ENCODE results near the gene RBM20. TPM values are rescaled to one million over a fixed set of nuclear protein-coding genes. Genes with fewer than 3 reads are reported as not detected.

The RBM20 gene
- total and polyA plus RNA-seq, 10 of the 15 experiments (the other 5 are each of a cell fraction or from before 2014, with no cell fraction given) = 0.04 to 0.26 (median 0.15) TPM

DNA sequence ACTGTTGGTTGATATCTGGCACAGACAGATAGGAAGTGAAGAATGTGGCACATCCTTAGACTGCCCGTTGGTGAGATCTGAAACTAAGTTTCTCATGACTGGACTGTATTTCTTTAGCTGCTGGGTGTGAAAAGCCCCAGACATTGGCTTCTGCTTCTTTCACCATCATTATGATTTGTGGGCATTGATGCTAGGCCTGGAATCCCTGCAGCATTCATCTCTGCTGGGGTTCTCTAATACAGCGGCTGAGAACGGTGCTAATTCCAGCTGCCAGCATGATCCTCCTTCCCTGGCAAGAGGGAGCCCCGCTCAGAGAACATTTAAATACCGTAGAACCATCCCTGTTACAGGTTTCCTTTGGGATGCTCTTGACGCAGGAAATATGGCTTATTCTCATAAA is 26.2 kb downstream of the RBM20 start (continued):
- TF ChIP-seq SUZ12 (IDR thresholded peaks at IDR 0.05; ENCODE audit: unreplicated experiment) (no peak), CHD1 (IDR thresholded peaks at IDR 0.05; ENCODE audit: low read depth, low read length) (no peak), ZNF274 (IDR thresholded peaks at IDR 0.05; ENCODE audit: insufficient read depth, insufficient read length) (no peak), SIN3A (IDR thresholded peaks at IDR 0.05; ENCODE audit: low read depth, low read length) (no peak)
- TF ChIP-seq, protein P1, sequence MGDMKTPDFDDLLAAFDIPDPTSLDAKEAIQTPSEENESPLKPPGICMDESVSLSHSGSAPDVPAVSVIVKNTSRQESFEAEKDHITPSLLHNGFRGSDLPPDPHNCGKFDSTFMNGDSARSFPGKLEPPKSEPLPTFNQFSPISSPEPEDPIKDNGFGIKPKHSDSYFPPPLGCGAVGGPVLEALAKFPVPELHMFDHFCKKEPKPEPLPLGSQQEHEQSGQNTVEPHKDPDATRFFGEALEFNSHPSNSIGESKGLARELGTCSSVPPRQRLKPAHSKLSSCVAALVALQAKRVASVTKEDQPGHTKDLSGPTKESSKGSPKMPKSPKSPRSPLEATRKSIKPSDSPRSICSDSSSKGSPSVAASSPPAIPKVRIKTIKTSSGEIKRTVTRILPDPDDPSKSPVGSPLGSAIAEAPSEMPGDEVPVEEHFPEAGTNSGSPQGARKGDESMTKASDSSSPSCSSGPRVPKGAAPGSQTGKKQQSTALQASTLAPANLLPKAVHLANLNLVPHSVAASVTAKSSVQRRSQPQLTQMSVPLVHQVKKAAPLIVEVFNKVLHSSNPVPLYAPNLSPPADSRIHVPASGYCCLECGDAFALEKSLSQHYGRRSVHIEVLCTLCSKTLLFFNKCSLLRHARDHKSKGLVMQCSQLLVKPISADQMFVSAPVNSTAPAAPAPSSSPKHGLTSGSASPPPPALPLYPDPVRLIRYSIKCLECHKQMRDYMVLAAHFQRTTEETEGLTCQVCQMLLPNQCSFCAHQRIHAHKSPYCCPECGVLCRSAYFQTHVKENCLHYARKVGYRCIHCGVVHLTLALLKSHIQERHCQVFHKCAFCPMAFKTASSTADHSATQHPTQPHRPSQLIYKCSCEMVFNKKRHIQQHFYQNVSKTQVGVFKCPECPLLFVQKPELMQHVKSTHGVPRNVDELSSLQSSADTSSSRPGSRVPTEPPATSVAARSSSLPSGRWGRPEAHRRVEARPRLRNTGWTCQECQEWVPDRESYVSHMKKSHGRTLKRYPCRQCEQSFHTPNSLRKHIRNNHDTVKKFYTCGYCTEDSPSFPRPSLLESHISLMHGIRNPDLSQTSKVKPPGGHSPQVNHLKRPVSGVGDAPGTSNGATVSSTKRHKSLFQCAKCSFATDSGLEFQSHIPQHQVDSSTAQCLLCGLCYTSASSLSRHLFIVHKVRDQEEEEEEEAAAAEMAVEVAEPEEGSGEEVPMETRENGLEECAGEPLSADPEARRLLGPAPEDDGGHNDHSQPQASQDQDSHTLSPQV (IDR thresholded peaks at IDR 0.05) = no peak
- TF ChIP-seq, protein P2, sequence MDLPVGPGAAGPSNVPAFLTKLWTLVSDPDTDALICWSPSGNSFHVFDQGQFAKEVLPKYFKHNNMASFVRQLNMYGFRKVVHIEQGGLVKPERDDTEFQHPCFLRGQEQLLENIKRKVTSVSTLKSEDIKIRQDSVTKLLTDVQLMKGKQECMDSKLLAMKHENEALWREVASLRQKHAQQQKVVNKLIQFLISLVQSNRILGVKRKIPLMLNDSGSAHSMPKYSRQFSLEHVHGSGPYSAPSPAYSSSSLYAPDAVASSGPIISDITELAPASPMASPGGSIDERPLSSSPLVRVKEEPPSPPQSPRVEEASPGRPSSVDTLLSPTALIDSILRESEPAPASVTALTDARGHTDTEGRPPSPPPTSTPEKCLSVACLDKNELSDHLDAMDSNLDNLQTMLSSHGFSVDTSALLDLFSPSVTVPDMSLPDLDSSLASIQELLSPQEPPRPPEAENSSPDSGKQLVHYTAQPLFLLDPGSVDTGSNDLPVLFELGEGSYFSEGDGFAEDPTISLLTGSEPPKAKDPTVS (IDR thresholded peaks at IDR 0.05; ENCODE audit: low read depth, low read length) = no peak

Data from GM12878 (cell line).